ENCODE results near the gene ESPL1. TPM values are rescaled to one million over a fixed set of nuclear protein-coding genes. Genes with fewer than 3 reads are reported as not detected.

ESPL1 gene
- total and polyA plus RNA-seq, 2 donors (not counting 3 experiments of a cell fraction or from before 2014, with no cell fraction given) = 16.2 to 42.7 TPM

DNA sequence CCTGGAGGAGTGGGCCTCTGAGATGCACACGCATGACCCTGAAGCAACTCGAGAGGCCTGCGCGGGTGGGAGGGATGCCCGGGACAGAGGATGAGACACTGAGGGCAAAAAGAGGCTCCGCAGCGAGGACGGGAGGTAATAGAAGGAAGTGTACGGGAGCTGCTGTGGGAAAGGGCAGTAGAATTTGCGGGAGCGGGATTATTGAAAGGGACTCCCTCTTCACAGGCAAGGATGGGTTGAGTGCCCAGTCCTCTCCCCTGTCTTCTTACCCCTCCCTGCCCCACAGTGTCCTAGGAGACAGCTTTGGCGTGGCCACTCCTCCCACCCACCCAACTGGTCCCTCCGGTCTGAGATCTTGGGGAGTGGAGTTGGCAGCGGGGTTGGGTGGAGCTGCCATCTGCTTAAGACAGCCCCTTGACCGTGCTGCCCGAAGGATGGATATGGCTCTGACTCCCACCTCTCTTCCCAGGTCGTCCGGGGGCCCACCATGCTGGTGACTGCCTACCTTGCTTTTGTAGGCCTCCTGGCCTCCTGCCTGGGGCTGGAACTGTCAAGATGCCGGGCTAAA is 15.7 kb upstream of the ESPL1 start:
- no peaks in the 10 kb centered on the region for H3K9me1 ChIP-seq (replicated peaks; ENCODE audit: control insufficient read depth, extremely low read depth, insufficient read depth, low read length)
- POLR2A ChIA-PET = interaction anchor here (0.5 kb wide), 2 partner anchors 186 to 188 kb away, joined by 6 to 7 read pairs; no protein-coding TSS in a partner anchor
- peaks cover 16% of the 10 kb centered on the region for H3K79me2 ChIP-seq (ENCODE audit: control insufficient read depth, insufficient read depth, low read length)
- peaks cover 14% of the 10 kb centered on the region for H3K4me1 ChIP-seq (ENCODE audit: control insufficient read depth, extremely low read depth, insufficient read depth, low read length)
- H3K9ac ChIP-seq (replicated peaks; ENCODE audit: extremely low read depth, insufficient read depth, low read length) = peak overlapping the region; percentile 77
- BruUV-seq (replicated peaks) = no TSS peak
- peaks cover 2 to 6% of the 10 kb centered on the region in 2 experiments for H3K36me3 ChIP-seq (ENCODE audit: control insufficient read depth in 2 of 2, extremely low read depth in 1 of 2, insufficient read depth in 2 of 2, low read length in 2 of 2)
- TF ChIP-seq MYC (IDR thresholded peaks at IDR 0.05; ENCODE audit: low read depth, low read length) (no peak), POLR2AphosphoS5 (IDR thresholded peaks at IDR 0.05; ENCODE audit: insufficient read depth, low read depth, low read length) (no peak)
- no peaks in the 10 kb centered on the region for H4K20me1 ChIP-seq (replicated peaks; ENCODE audit: control insufficient read depth, extremely low read depth, insufficient read depth, low read length)
- dilution Hi-C loops (cut with MboI; ENCODE audit: extremely low pct_ligation_motif_present, low sequenced_read_pairs) = no loop called here
- no peaks in the 10 kb centered on the region for H3K27me3 ChIP-seq (ENCODE audit: control insufficient read depth in 2 of 2, insufficient read depth in 2 of 2, low read length in 2 of 2)
- H3K9me3 ChIP-seq (replicated peaks; ENCODE audit: control insufficient read depth, insufficient read depth, low read length) = no peaks in the 10 kb centered on the region
- peak overlapping the region; percentile 76 for H3K4me2 ChIP-seq (ENCODE audit: insufficient read depth, low read length)
- intact Hi-C loops (cut with micrococcal nuclease) = loop anchor here (1.0 to 2.0 kb wide), 2 partner anchors 16 to 31 kb away; partner anchors contain the start of gene ESPL1
- peak overlapping the region; percentile 95 for H2AFZ ChIP-seq (ENCODE audit: low read depth, low read length)
- DNase-seq (ENCODE audit: low read depth, low spot score) = no peak
- peak overlapping the region; percentile 40 for H3K27ac ChIP-seq (ENCODE audit: insufficient read depth, low read depth, low read length)
- peak overlapping the region; percentile 78 to 97 (median 84) for H3K4me3 ChIP-seq (replicated peaks in 1 of 3; ENCODE audit: insufficient read depth in 1 of 3, low read depth in 1 of 3, low read length in 3 of 3)
- CTCF ChIA-PET = interaction anchor here (0.6 to 3.9 kb wide), 5 partner anchors 9 to 38 kb away, joined by 3 to 54 read pairs (median 3); partner anchors contain the start of gene ESPL1
- peak; percentile 65 for FAIRE-seq

DNA sequence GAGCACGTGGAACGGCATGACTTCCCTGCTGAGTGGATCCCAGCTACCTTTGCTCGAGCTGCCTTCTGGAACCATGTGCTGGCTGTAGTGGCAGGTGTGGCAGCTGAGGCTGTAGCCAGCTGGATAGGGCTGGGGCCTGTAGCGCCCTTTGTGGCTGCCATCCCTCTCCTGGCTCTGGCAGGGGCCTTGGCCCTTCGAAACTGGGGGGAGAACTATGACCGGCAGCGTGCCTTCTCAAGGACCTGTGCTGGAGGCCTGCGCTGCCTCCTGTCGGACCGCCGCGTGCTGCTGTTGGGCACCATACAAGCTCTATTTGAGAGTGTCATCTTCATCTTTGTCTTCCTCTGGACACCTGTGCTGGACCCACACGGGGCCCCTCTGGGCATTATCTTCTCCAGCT is 14.8 kb upstream of the ESPL1 start:
- H3K9me3 ChIP-seq (replicated peaks; ENCODE audit: control insufficient read depth, insufficient read depth, low read length) = no peaks in the 10 kb centered on the region
- no peak overlapping the region for H3K4me3 ChIP-seq (replicated peaks in 1 of 3; ENCODE audit: insufficient read depth in 1 of 3, low read depth in 1 of 3, low read length in 3 of 3)
- H3K4me1 ChIP-seq (ENCODE audit: control insufficient read depth, extremely low read depth, insufficient read depth, low read length) = peaks cover 14% of the 10 kb centered on the region
- ChIA-PET POLR2A (interaction anchor here (0.5 kb wide), 1 partner anchor 187 kb away, joined by 6 read pairs; no protein-coding TSS in a partner anchor), CTCF (interaction anchor here (1.9 to 3.9 kb wide), 2 partner anchors 15 to 39 kb away, joined by 4 to 54 read pairs; partner anchors contain the start of gene ESPL1)
- no peak overlapping the region for H3K27ac ChIP-seq (ENCODE audit: insufficient read depth, low read depth, low read length)
- intact Hi-C loops (cut with micrococcal nuclease) = loop anchor here (2.0 kb wide), 1 partner anchor 16 kb away; the partner anchor contains the start of gene ESPL1
- H3K9ac ChIP-seq (replicated peaks; ENCODE audit: extremely low read depth, insufficient read depth, low read length) = no peak overlapping the region
- DNase-seq (ENCODE audit: low read depth, low spot score) = no peak
- peak overlapping the region; percentile 76 for H3K4me2 ChIP-seq (ENCODE audit: insufficient read depth, low read length)
- no TSS peak for BruUV-seq (replicated peaks)
- no peak overlapping the region for H2AFZ ChIP-seq (ENCODE audit: low read depth, low read length)
- TF ChIP-seq FOS (IDR thresholded peaks at IDR 0.05; ENCODE audit: borderline replicate concordance, insufficient read depth, low read length) (no peak), MYC (IDR thresholded peaks at IDR 0.05; ENCODE audit: low read depth, low read length) (no peak), POLR2A (IDR thresholded peaks at IDR 0.05; ENCODE audit: low read depth, low read length) (no peak), EZH2 (IDR thresholded peaks at IDR 0.05; ENCODE audit: borderline replicate concordance, low read depth, low read length, severe bottlenecking) (no peak), POLR2AphosphoS5 (IDR thresholded peaks at IDR 0.05; ENCODE audit: insufficient read depth, low read depth, low read length) (no peak), JUN (IDR thresholded peaks at IDR 0.05; ENCODE audit: borderline replicate concordance, insufficient read depth, insufficient read length, low read depth) (no peak), GATA2 (IDR thresholded peaks at IDR 0.05; ENCODE audit: insufficient read depth, insufficient read length, low read depth, low read length) (no peak)
- TF ChIP-seq, protein P1, sequence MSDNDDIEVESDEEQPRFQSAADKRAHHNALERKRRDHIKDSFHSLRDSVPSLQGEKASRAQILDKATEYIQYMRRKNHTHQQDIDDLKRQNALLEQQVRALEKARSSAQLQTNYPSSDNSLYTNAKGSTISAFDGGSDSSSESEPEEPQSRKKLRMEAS (IDR thresholded peaks at IDR 0.05; ENCODE audit: insufficient read depth, insufficient read length) = no peak
- TF ChIP-seq, protein P2, sequence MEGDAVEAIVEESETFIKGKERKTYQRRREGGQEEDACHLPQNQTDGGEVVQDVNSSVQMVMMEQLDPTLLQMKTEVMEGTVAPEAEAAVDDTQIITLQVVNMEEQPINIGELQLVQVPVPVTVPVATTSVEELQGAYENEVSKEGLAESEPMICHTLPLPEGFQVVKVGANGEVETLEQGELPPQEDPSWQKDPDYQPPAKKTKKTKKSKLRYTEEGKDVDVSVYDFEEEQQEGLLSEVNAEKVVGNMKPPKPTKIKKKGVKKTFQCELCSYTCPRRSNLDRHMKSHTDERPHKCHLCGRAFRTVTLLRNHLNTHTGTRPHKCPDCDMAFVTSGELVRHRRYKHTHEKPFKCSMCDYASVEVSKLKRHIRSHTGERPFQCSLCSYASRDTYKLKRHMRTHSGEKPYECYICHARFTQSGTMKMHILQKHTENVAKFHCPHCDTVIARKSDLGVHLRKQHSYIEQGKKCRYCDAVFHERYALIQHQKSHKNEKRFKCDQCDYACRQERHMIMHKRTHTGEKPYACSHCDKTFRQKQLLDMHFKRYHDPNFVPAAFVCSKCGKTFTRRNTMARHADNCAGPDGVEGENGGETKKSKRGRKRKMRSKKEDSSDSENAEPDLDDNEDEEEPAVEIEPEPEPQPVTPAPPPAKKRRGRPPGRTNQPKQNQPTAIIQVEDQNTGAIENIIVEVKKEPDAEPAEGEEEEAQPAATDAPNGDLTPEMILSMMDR (IDR thresholded peaks at IDR 0.05; ENCODE audit: extremely low read depth in 1 of 2, insufficient read depth in 1 of 2, low read depth in 1 of 2, low read length in 2 of 2) = no peak
- dilution Hi-C loops (cut with MboI; ENCODE audit: extremely low pct_ligation_motif_present, low sequenced_read_pairs) = no loop called here
- FAIRE-seq = no peak
- H3K27me3 ChIP-seq (ENCODE audit: control insufficient read depth in 2 of 2, insufficient read depth in 2 of 2, low read length in 2 of 2) = no peaks in the 10 kb centered on the region
- H3K36me3 ChIP-seq (ENCODE audit: control insufficient read depth in 2 of 2, extremely low read depth in 1 of 2, insufficient read depth in 2 of 2, low read length in 2 of 2) = peaks cover 2 to 6% of the 10 kb centered on the region in 2 experiments
- H3K9me1 ChIP-seq (replicated peaks; ENCODE audit: control insufficient read depth, extremely low read depth, insufficient read depth, low read length) = no peaks in the 10 kb centered on the region
- H4K20me1 ChIP-seq (replicated peaks; ENCODE audit: control insufficient read depth, extremely low read depth, insufficient read depth, low read length) = no peaks in the 10 kb centered on the region
- peaks cover 16% of the 10 kb centered on the region for H3K79me2 ChIP-seq (ENCODE audit: control insufficient read depth, insufficient read depth, low read length)
